Peyer's patch (tissue), 4 donors: ENCODE data around the gene TBXAS1. TPM values are rescaled to one million over a fixed set of nuclear protein-coding genes. Genes with fewer than 3 reads are reported as not detected.
"Not testable (repeated sequence)": the region's sequence is repeated elsewhere in the genome, so short reads cannot be mapped to it uniquely, and the experiment has no call there.

Experiments used
- DNase-seq, 3 donors: peaks; one replicate each; pipeline ENCODE4 v3.0.0-alpha.2; 2017 to 2019
- H3K27ac ChIP-seq, 4 donors: fragments of 200-600 bp; sonication (generic); one replicate each; pipeline ENCODE4 v1.5.1; 2016 to 2019
- H3K27me3 ChIP-seq, 2 donors: fragments of 200-600 bp; sonication (generic); one replicate each; pipeline ENCODE4 v1.5.1; 2019
- H3K36me3 ChIP-seq, 3 donors: fragments of 200-600 bp; sonication (generic); one replicate each; pipeline ENCODE4 v1.5.1; 2016 to 2019
- H3K4me1 ChIP-seq, 4 donors: fragments of 200-600 bp; sonication (generic); one replicate each; pipeline ENCODE4 v1.5.1; 2016 to 2019
- H3K4me3 ChIP-seq, 4 donors: fragments of 200-600 bp; sonication (generic); 1 replicate in 3 of 4; 2 replicates in 1 of 4; pipeline ENCODE4 v1.5.1; 2016 to 2019; ENCODE audit warnings: mild to moderate bottlenecking in 1 of 4
- H3K9me3 ChIP-seq, 4 donors: fragments of 200-600 bp; sonication (generic); one replicate each; pipeline ENCODE4 v1.5.1; 2016 to 2019; ENCODE audit warnings: mild to moderate bottlenecking in 1 of 4
- CTCF ChIP-seq, 6 experiments: fragments of 450-650 bp in 4 of 6; fragments of 200-600 bp in 2 of 6; sonication (generic) in 1 of 6; IDR thresholded peaks; one replicate each; pipeline ENCODE4 v1.5.1; 2017 to 2019; ENCODE audit warnings: antibody characterized with exemption in 6 of 6, mild to moderate bottlenecking in 3 of 6, moderate library complexity in 1 of 6
- POLR2A ChIP-seq, 2 donors: fragments of 450-650 bp; IDR thresholded peaks; one replicate each; pipeline ENCODE4 v1.5.1; 2017; ENCODE audit warnings: antibody characterized with exemption in 2 of 2, mild to moderate bottlenecking in 2 of 2, moderate library complexity in 2 of 2
- total RNA-seq, 4 donors: library from RNA; depleted of rRNA; stranded (reverse); fragments of >200 nt; gene quantifications; one replicate each; pipeline ENCODE4 v1.1.0, GENCODE V29; 2016

The TBXAS1 gene
- total RNA-seq, 4 donors from 2014 or later, result 11.2 to 227 (median 33.9) TPM

- H3K36me3 ChIP-seq, result no peaks in the 10 kb centered on the region
- H3K27ac ChIP-seq, result no peak overlapping the region
- H3K4me3 ChIP-seq, result no peak overlapping the region
- DNase-seq, result no peak
- H3K4me1 ChIP-seq, result peaks cover 0 to 8% (median 0%) of the 10 kb centered on the region in 4 donors
- no peak for TF ChIP-seq POLR2A (IDR thresholded peaks at IDR 0.05)
- TF ChIP-seq CTCF (IDR thresholded peaks at IDR 0.05), result peak in 2 of 6 experiments; percentile 14 to 26
- no peaks in the 10 kb centered on the region for H3K9me3 ChIP-seq
- H3K27me3 ChIP-seq, result no peaks in the 10 kb centered on the region
Observed at GRCh38 chr7:139827042-139827441, 2.0 kb upstream of the TBXAS1 start.

GRCh38 chr7:139828446-139828845 lies 618 bp upstream of the TBXAS1 start:
- TF ChIP-seq POLR2A (IDR thresholded peaks at IDR 0.05) (no peak), CTCF (IDR thresholded peaks at IDR 0.05) (no peak)
- peak overlapping the region; percentile 43 to 56 (median 54) for H3K27ac ChIP-seq

GRCh38 chr7:139829775-139830117 lies 682 bp downstream of the TBXAS1 start:
- Histone ChIP-seq H3K36me3 (no peaks in the 10 kb centered on the region), H3K27me3 (no peaks in the 10 kb centered on the region), H3K9me3 (no peaks in the 10 kb centered on the region), H3K27ac (peak overlapping the region; percentile 27 to 56 (median 50)), H3K4me1 (peaks cover 0 to 8% (median 0%) of the 10 kb centered on the region in 4 donors), H3K4me3 (peak overlapping the region in 3 of 4 donors; percentile 12 to 30 (median 23))
- DNase-seq, result no peak
- TF ChIP-seq POLR2A (IDR thresholded peaks at IDR 0.05) (no peak), CTCF (IDR thresholded peaks at IDR 0.05) (no peak)

More at GRCh38 chr7:139828446-139828845, 618 bp upstream of the TBXAS1 start:
- no peaks in the 10 kb centered on the region for H3K9me3 ChIP-seq
- no peak for DNase-seq
- H3K4me1 ChIP-seq, result peaks cover 0 to 8% (median 0%) of the 10 kb centered on the region in 4 donors
- no peaks in the 10 kb centered on the region for H3K27me3 ChIP-seq
- no peak overlapping the region for H3K4me3 ChIP-seq
- no peaks in the 10 kb centered on the region for H3K36me3 ChIP-seq

GRCh38 chr7:139830292-139830691 lies 1.2 kb downstream of the TBXAS1 start:
- Histone ChIP-seq H3K27ac (peak overlapping the region in 3 of 4 donors; percentile 17 to 43 (median 43)), H3K36me3 (no peaks in the 10 kb centered on the region), H3K4me1 (peaks cover 0 to 8% (median 0%) of the 10 kb centered on the region in 4 donors), H3K4me3 (peak overlapping the region in 3 of 4 donors; percentile 1 to 30 (median 30)), H3K9me3 (no peaks in the 10 kb centered on the region), H3K27me3 (no peaks in the 10 kb centered on the region)
- no peak for TF ChIP-seq POLR2A (IDR thresholded peaks at IDR 0.05)
- TF ChIP-seq CTCF (IDR thresholded peaks at IDR 0.05), result no peak
- no peak for DNase-seq

GRCh38 chr7:139830782-139831501 lies 1.9 kb downstream of the TBXAS1 start:
- DNase-seq, result no peak
- no peaks in the 10 kb centered on the region for H3K36me3 ChIP-seq
- no peaks in the 10 kb centered on the region for H3K9me3 ChIP-seq
- peak overlapping the region in 3 of 4 donors; percentile 1 to 30 (median 30) for H3K4me3 ChIP-seq
- H3K4me1 ChIP-seq, result peaks cover 0 to 8% (median 0%) of the 10 kb centered on the region in 4 donors
- H3K27ac ChIP-seq, result peak overlapping the region in 3 of 4 donors; percentile 17 to 43 (median 25)
- TF ChIP-seq POLR2A (IDR thresholded peaks at IDR 0.05), result no peak
- TF ChIP-seq CTCF (IDR thresholded peaks at IDR 0.05), result no peak
- H3K27me3 ChIP-seq, result no peaks in the 10 kb centered on the region

- not testable (repeated sequence) for H3K36me3 ChIP-seq, H3K4me3 ChIP-seq, H3K9me3 ChIP-seq, DNase-seq, H3K27ac ChIP-seq, H3K27me3 ChIP-seq, H3K4me1 ChIP-seq
Observed at GRCh38 chr7:139835848-139836247, 6.8 kb downstream of the TBXAS1 start.

GRCh38 chr7:139837291-139837690 lies 8.2 kb downstream of the TBXAS1 start:
- H3K4me1 ChIP-seq, H3K9me3 ChIP-seq, DNase-seq, H3K27ac ChIP-seq, H3K27me3 ChIP-seq, H3K4me3 ChIP-seq, H3K36me3 ChIP-seq: not testable (repeated sequence)
